Stimulated activated CD4-positive, alpha-beta T cell treated with anti-CD3 and anti-CD28 coated beads, Interleukin-4, amount 100 ng/mL, for 1 hour (primary cell): ENCODE data around the gene ACAA2.
A peak's percentile ranks its signal among the peaks of the same experiment; 100 is the strongest.

Source experiments
- DNase-seq: peaks from one replicate; pipeline ENCODE4 v3.0.0-alpha.2; 2020

Gene ACAA2, protein sequence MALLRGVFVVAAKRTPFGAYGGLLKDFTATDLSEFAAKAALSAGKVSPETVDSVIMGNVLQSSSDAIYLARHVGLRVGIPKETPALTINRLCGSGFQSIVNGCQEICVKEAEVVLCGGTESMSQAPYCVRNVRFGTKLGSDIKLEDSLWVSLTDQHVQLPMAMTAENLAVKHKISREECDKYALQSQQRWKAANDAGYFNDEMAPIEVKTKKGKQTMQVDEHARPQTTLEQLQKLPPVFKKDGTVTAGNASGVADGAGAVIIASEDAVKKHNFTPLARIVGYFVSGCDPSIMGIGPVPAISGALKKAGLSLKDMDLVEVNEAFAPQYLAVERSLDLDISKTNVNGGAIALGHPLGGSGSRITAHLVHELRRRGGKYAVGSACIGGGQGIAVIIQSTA

DNA sequence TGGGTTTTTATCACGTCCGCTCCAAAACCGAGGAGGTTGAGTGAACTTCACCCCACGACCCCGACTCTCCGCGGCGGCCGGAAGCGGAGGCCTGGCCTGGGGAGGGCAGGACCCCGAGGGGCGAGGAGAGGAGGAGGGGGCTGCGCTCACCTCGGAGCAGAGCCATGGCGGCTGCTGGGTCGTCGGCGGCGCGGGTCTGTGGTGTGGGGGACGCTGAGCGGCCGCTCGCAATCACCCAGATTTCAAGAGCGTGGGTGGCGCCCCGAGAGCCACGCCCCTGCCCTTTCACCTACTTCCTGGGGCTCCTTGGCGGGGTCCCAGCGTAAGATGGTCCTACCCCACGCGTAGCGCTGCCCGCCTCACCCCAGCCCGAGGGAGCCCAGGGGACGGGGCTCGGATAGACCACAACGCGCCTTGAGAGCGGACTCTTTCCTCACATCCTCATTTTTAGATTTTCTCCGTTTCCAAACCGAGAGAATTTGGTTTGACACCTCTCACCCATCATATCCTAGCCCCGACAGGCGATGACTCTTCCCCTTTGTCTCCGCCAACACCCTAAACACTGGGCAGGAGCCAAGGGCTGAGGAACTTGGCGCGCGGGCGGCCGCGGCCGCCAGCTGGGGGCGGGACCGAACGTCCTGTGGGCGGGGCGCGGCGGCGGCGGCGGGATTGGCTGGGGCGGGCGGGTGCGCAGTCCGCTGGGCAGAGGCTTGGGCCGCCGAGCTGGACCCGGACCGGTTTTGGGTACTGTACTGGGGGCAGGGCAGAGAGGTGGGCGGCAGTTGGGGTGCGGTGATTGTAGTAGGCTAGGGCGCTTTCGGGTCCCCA, at the start of gene ACAA2:
TSS of gene ACAA2 (minus strand) at position 215 of the 828 bp plus-strand sequence. CDS start at position 166, 49 bp downstream.
- peak; percentile 81 for DNase-seq

DNA sequence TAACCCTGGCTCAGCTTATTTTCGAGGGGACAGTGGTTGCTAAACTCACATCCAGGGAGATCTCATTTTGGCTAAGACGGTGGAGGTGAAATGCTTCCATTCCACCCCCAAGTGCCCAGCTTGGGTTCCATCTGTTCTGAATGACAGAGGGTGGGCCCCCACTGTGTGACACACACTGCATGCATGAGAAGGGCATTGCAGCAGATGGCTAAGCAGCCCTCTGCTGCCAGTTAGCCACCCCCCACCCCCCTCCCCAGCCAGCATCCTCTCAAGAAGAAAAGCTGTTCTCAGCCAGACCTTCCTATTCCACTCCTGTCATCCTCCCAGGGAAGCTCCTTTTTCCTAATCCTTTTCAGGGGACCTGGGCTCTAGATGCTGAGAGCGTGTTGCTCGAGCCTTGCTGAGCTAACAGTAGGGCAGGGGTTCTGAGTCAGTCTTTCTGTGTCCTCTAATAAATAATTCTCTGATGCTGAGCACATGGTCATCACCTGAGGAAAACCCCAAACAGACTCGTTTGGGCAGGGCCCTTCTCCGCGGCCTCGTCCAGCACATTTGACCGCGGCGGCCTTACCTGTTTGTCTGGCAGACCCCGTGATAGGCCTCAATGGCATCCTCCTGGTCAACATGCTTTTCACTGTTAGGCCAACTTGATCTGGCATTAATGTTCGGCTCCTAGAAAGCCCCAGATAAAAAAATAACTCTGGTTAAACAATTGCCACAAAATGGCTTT, 49.5 kb upstream of the ACAA2 start:
- no peak for DNase-seq

DNA sequence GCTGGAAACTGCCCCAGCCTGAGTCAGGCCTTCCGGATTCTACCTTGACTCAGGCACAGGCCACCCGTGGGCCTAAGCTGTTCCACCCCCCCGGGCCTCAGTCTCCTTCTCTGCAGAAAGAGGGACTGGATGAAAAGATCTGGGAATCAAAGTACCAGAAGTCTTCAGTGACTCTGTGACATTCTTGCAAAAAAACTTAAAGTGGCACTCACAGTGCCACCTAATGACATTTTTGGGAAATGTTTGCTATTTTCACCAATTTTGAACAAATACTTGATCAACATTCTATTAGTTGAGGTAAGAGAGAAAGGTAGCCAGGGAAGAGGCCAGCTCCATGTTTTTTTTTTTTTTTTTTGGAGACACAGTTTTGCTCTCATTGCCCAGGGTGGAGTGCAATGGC, 48.3 kb upstream of the ACAA2 start:
- DNase-seq, result no peak

DNA sequence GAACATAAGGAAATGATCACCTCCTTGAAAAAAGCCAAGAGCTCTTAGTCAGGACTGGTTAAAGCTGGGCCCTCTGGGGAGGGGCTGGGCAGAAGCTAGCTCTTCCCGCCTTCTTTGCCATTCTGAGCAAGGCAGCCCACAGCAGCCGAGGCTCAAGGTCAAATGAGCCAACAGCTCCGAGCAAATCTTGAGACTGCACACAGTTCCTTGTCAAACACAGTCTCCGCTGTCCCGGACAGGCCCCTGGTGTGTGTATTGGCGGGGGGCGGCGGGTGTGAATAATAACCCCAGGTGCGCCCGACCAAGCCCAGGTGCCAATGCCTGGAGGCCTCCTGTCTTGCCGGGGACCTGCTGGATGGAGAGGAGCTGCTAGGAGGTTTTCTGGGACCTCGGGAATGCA, 46.4 kb upstream of the ACAA2 start:
- DNase-seq, result no peak

DNA sequence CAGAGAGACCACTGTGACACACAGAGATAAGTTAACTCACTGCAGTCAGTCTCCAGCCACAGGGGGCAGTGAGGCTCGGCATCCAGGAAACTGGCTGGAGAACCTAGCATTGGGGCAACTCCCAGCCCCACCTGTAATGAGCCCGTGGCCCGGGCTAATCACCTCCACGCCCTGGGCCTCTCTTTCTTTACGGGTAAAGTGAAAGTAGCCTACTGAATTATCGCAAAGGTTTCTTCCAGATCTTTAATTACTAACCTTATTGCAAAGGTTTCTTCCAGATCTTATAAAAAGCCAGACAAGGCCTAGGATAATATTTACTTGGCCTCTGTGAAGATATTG, 45.7 kb upstream of the ACAA2 start:
- no peak for DNase-seq

DNA sequence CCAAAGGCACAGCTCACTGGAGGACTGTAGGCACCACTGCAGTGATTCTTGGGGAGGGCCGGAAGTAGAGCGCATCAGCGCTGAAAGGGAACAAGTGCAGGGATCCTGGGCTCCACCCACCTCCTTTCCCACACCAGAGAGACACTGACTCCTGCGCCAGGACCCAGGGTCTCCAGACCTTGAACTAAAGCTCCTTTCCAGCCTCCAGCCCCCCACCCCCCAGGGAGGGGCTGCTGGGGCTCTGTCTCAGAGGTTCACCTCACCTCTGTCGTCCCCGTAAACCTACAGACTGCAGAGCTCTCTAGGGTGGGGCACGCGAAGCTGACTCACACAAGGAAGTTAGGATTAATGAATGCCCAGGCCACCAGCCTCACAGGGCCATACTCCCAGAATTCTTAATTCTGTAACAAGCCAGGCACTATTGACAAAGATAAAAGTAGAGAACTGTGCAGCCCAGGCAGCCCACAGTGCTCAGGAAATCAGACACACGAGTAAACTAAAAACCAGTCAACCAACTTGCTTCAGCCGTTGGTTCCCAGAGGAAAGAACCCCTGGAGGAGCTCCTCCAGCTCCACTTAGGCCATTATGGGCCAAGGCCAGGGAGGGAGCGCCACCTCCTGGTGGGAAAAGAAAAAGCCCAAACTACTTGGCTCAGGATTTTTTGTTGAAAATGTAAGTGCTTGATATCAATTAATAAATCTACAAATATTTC, 45.1 kb upstream of the ACAA2 start:
- peak; percentile 52 for DNase-seq

DNA sequence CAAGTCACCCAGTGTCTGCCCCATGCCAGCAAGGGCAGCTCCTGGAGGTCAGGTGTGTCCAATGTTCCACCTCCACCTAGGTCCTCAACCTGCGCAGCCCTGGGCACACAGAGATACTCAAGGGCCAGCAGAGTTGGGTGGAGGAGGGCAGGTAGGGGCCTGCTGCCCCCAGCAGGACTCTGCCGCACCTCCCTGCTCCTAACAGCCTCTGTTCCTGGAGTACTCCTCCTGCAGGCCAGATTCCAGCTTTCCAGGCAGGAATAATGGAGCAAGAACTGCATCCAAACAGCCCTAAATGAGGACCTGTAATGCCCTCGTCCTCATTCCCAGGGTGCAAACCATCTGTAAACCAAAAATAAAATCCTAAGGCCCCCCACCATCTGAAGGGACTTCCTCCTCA, 44.4 kb upstream of the ACAA2 start:
- no peak for DNase-seq

DNA sequence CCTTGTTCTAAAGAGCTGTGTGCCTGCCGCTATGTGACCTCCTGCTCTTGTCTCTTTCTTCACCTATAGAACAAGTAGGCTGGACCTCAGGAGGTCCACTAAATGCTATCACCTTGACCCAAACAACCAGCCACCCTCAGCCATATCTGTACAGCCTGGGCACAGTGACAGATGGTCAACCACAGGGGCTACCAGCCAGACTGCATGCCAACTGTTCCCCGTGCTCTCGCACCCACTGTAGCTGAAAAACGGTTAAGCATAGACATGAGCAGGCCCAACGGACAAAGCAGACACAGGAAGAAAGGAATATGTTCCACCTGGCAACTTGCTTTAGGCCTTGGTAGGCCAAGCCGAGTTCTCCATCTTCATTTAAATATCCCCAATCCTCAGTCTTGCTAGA, 43.2 kb upstream of the ACAA2 start:
- DNase-seq, result no peak

DNA sequence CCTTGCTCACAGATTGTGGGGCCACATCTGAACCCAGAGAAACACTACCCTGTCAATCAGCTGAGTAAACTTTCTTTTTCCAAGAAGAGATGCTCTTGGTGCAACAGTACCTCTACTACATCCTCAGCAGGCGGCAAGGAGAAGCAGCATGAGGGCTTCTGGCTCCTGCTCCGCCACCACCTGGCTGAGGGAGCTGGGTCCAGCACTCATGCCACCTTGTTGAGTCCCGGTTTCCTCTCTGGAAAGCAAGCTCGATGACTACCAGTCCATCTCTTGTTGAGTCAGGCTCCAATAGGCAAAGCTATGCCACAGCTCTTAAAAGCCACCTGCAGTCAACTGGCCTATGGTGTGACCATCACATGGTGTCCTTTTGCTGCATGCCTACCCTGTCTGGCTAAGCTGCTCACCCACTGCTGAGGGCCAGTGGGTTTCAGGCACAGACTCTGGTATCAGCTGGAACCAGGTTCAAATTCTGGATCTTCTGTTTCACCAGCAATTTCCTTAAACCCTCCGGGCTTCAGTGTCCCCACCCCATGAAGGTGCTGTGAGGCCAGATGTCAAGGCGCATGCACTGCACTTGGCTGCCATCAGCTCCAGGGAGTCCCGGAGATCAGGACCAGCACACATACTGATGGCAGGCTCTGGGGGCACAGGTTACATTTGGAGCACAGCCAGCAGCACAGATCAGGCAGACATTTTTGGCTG, 42.5 kb upstream of the ACAA2 start:
- DNase-seq, result no peak

DNA sequence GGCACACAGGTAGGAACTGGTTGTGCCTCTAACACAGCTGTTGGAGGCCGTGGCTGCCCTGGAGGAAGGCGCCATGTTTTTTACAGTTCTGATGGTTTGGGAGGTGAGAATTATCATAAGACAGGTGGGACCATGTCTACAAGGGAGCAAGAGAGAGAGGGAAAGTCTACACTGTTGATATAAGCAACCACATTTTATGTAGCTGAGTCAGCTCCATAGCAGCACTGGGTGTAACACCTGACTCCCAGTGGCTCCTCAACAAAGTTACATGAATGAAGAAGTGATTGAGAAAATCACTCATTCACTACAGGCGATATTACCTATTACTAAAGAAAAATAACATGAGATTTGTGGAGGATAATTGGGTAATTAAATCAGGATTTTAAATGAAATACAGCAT, 41.3 kb upstream of the ACAA2 start:
- DNase-seq, result no peak

DNA sequence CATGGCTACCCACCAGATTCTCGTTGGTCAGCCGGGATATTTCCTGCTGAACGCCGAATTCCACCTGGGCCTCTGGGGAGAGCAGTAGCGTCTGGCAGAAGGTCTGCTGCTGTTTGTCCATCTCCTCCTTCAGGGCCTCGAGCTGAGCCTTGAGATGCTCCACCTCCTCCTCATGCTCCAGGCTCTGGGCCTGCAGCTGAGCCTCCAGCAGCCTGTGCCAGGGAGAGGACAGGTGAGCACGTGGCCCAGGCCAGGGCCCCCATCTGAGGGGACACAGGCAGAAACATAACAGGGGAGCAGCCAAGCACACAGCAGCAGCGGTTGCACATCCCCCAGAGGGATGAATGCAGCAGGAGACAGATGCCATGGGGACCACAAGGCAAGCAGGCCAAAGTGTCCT, 40.1 kb upstream of the ACAA2 start:
- no peak for DNase-seq

DNA sequence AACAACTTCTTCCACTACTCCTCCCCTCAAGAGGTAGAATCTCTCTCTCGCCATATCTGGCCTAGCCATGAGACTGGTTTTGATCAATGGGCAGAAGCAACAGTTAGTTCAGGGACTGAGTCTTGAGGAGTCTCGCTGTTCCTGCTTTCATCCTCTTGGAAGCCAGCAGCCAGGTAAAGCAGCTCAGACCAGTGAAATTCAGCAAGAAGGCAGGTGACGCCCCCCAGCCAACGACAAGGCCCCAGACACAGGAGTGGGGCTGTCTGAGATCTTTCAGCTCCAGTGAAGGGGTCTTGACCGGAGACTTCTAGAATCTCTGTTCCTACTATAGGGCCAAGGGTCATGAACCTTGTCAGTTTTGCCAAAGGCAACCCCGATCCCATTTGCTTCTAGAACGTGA, 39.7 kb upstream of the ACAA2 start:
- no peak for DNase-seq

DNA sequence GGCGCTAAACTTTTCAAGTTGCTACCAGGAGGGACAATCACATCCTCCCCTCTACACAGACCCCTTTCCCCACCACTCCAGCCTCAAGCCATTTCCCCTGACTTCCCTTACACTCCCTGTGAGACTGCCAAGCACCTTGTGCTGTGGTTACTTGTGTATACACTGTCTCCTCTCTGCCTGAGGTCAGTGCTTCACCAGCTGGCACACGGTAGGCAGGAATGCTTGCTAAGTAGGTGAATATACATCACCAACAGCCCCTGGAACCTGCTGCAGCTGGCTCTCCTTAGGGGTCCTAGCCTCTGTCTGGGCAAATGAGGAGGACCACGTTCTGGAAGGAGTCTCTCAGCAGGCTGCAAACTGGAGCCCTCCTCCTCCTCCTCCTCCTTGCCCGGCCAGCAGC, 38.3 kb upstream of the ACAA2 start:
- no peak for DNase-seq

DNA sequence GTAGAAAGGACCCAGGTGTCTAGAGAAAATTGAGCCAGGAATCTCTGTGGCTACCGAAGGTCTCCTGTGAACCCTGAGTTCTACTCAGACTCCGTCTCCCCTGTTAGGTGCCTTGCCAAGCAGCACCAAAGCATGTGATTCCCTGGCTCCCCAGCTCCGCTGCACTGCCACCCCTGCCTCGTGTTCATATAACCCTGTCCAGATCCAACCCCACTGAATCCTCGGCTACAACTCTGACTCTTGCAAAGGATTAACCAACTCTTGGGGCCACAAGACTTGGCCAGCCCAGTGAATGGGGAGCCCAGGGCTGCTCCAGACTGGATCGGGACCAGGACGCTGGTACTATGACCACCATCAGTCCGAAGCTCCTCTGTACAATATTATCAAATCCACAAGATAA, 37.3 kb upstream of the ACAA2 start:
- no peak for DNase-seq

DNA sequence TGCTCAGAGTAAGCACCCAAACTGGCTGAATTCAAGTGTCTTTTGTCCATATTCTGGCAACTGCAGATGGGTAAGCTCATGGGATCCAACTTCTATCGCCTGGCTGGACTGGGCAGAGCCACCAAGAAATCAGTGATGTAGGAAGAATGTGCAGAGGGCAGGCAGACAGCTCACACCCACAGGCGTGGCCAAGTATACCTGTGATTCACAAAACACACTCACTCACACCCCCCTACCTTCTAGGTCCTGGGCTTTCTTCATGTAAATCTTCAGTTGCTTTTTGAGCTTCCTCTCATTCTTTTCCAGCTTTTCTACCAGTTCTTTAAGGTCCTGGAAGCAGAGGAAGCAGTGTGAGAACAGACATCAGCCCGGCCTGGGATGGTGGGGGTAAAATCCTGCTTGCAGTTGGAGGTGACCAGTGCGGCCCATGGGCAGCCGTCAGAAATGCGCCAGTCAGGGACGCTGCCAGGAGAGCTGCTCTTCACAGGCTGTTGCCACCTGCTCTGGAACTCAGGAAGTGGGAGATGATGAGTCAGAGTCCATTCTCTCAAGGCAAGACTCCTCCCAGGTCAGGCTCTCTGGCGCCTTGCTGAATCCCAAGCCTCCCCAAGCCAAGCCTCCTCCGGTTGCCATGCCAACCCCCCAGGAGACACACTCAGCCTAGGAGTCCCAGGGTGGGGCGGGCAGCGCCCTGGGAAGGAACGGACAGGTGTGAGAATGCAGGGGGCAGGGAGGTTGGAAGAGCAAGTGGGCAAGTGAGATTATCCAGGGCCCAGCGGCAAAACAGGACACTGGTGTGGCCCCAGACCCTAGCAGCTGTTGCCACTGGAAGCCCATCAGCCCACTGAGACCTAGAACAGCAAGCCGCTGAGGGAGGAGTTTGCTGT, 36.2 kb upstream of the ACAA2 start:
- DNase-seq, result no peak

DNA sequence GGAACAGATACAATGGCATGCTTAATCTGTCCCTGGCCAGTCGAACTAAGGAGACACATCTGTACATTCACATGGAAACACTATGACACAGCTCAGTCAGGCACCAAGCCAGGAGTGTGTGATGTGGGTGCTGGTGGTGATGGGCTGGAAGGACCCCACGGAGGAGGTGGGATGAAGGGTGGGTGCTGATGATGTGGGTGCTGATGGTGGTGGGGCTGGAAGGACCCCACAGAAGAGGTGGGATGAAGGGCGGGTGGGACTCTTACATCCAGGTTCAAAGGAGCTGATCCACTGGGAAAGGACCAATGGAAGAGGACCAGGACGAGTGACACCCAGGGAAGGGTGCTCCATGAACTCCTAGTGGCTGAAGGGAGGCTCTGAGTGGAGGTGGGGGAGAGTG, 34.8 kb upstream of the ACAA2 start:
- DNase-seq, result no peak

DNA sequence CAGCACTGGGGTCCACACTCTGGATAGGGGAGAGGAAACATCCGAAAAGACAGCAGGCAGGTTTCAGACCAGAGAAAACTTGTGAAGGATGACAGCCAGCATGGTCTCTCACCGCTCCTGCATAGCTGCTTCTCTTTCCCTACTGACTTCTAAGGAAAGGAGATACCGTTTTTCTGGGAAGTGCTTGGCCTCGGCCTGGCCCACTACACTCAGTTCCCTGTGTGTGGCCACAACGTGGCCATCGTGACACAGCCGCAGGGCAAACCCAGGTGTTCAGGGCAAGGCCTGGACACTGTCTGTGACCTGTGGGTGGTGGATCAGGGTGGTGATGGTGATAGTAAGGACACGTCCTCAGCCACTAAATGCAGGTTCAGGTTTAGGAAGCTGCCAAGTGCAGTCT, 34.2 kb upstream of the ACAA2 start:
- DNase-seq, result no peak

DNA sequence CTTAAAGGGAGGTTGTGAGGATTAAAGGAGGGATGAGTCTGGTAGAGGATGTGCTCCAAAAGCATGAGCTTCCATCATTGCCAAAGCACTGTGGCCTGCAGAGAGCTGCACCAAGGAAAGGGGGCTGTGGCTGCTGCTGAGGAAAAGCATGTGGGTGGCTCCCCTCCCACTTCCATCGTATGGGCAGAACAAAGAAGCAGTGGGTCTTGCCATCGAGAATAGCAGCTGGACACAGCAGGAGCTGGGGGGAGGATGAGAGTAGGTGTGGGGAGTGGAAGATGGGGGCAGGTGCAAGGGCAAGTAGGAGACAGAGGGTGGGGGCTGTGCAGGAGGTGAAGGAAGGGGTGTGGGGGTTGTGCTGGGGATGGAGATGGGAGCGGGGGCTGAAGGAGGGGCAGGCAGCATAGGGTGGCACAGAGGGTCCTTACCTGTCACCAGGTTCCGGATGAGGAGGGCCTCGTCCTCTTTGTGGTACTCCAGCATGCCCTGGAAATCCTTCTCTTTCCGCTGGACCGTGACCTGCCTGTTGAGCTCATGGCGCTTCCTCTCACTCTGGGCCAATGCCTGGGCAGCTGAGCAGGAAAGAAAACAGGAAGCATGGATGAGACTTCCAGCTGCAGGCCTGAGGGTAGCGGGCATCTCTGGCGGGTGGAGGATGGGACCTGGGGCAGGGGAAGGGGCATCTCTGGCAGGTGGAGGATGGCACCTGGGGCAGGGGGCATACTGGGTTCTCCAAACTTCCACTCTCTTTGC, 33.6 kb upstream of the ACAA2 start:
- no peak for DNase-seq

DNA sequence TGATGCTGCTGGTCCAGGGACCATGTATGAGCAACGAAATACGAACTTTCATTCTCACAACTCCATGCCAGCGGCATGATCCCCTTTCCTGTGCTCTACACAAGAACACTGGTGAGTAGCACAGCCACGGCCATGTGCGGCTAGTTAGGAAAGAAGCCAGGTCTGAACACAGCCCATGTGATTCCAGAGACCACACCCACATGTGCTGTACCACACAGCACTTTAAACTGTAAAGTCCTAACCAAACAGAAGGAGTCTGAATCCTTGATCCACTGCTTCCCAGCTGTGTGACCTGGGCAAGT, 33.0 kb upstream of the ACAA2 start:
- DNase-seq, result no peak

DNA sequence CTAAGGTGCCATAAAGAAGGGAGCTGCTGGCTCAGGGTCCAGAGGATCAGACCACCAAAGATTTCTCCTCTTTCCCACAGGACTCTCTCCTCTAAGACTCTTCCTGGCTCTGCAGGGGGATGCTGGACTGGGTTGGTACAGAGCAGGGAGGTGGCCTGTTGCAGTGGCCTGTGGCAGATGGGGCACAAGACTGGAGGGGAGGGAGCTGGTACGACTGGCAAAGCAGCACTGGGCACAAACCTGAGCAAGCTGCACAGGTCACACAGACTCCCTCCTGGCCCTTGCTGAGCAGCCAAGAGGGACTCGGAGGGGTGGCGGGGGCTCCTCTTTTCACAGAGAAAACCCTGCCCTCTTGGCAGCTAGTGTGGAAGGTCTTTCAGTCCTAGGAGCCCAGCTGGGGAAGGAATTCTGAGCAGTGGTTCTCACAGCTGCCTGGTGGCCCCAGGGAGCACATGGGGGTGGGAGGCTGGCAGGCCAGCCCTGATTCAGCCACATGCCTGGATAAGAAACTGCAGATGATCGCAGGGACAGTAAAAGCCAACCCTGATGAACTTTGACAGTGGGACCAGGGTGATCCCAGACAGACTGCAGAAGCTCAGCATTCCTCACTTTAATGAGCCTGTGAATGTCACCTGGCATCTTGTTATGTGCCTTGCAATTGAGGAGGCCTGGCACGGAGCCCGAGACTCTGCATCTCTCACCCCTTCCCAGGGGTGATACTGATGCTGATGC, 32.5 kb upstream of the ACAA2 start:
- DNase-seq, result no peak
